Dendritic cell treated with granulocyte-macrophage colony-stimulating factor and Interleukin-4, amounts not matched to agents 40 ng/mL and 50 ng/mL, for 4 days (primary cell): ENCODE data around the gene FAM89B.

Source experiments
- H3K27ac Mint-ChIP-seq: one replicate; pipeline ENCODE4 v1.8.0; 2022; ENCODE audit warnings: mild to moderate bottlenecking, mixed read lengths
- H3K27me3 Mint-ChIP-seq: one replicate; pipeline ENCODE4 v1.8.0; 2022; ENCODE audit warnings: mild to moderate bottlenecking, mixed read lengths
- H3K36me3 Mint-ChIP-seq: one replicate; pipeline ENCODE4 v1.8.0; 2022; ENCODE audit warnings: low read depth, mixed read lengths
- H3K4me1 Mint-ChIP-seq: one replicate; pipeline ENCODE4 v1.8.0; 2022; ENCODE audit warnings: low read depth, mixed read lengths
- H3K4me3 Mint-ChIP-seq: one replicate; pipeline ENCODE4 v1.8.0; 2022; ENCODE audit warnings: mild to moderate bottlenecking, moderate library complexity, mixed read lengths
- H3K9me3 Mint-ChIP-seq: one replicate; pipeline ENCODE4 v1.8.0; 2022; ENCODE audit warnings: mixed read lengths
- intact Hi-C: fragments of 100-400 bp; cut with micrococcal nuclease; formaldehyde crosslinking; loops from one replicate; pipeline ENCODE4 v1.15.0; 2022

The FAM89B gene

GRCh38 chr11:65535102-65535501 is 37.2 kb upstream of the FAM89B start:
- Mint-ChIP-seq H3K4me1 (peaks cover 24% of the 10 kb centered on the region), H3K9me3 (no peaks in the 10 kb centered on the region), H3K36me3 (peaks cover 93% of the 10 kb centered on the region), H3K27me3 (no peaks in the 10 kb centered on the region), H3K27ac (no peak overlapping the region), H3K4me3 (no peak overlapping the region)
- intact Hi-C loops, result no loop called here

GRCh38 chr11:65536412-65537295 is 35.7 kb upstream of the FAM89B start:
- H3K4me3 Mint-ChIP-seq, result no peak overlapping the region
- H3K4me1 Mint-ChIP-seq, result peaks cover 31% of the 10 kb centered on the region
- H3K36me3 Mint-ChIP-seq, result peaks cover 78% of the 10 kb centered on the region
- H3K27ac Mint-ChIP-seq, result no peak overlapping the region
- intact Hi-C loops, result no loop called here
- H3K9me3 Mint-ChIP-seq, result no peaks in the 10 kb centered on the region
- no peaks in the 10 kb centered on the region for H3K27me3 Mint-ChIP-seq

- Mint-ChIP-seq H3K27ac (no peak overlapping the region), H3K4me3 (no peak overlapping the region), H3K36me3 (peaks cover 72% of the 10 kb centered on the region)
These were observed 35.1 kb upstream of the FAM89B start for GRCh38 chr11:65537296-65537597.

GRCh38 chr11:65537620-65538231 is 34.6 kb upstream of the FAM89B start:
- H3K27me3 Mint-ChIP-seq, result no peaks in the 10 kb centered on the region
- H3K4me1 Mint-ChIP-seq, result peaks cover 41% of the 10 kb centered on the region
- intact Hi-C loops, result no loop called here
- H3K4me3 Mint-ChIP-seq, result no peak overlapping the region
- peaks cover 67% of the 10 kb centered on the region for H3K36me3 Mint-ChIP-seq
- H3K9me3 Mint-ChIP-seq, result no peaks in the 10 kb centered on the region
- H3K27ac Mint-ChIP-seq, result no peak overlapping the region

More at GRCh38 chr11:65537296-65537597, 35.1 kb upstream of the FAM89B start:
- Mint-ChIP-seq H3K9me3 (no peaks in the 10 kb centered on the region), H3K4me1 (peaks cover 37% of the 10 kb centered on the region), H3K27me3 (no peaks in the 10 kb centered on the region)
- intact Hi-C loops, result no loop called here

- peaks cover 44% of the 10 kb centered on the region for H3K4me1 Mint-ChIP-seq
- H3K4me3 Mint-ChIP-seq, result peak overlapping the region; percentile 9
- no peaks in the 10 kb centered on the region for H3K9me3 Mint-ChIP-seq
- H3K27ac Mint-ChIP-seq, result no peak overlapping the region
- H3K36me3 Mint-ChIP-seq, result peaks cover 61% of the 10 kb centered on the region
- intact Hi-C loops, result no loop called here
- H3K27me3 Mint-ChIP-seq, result no peaks in the 10 kb centered on the region
These were observed 34.0 kb upstream of the FAM89B start for GRCh38 chr11:65538232-65538914.

- intact Hi-C loops, result no loop called here
- H3K4me3 Mint-ChIP-seq, result peak overlapping the region; percentile 75
- no peaks in the 10 kb centered on the region for H3K27me3 Mint-ChIP-seq
- peak overlapping the region; percentile 89 for H3K27ac Mint-ChIP-seq
- no peaks in the 10 kb centered on the region for H3K9me3 Mint-ChIP-seq
- peaks cover 48% of the 10 kb centered on the region for H3K4me1 Mint-ChIP-seq
- peaks cover 53% of the 10 kb centered on the region for H3K36me3 Mint-ChIP-seq
These were observed 33.2 kb upstream of the FAM89B start for GRCh38 chr11:65538915-65539743.

- H3K4me1 Mint-ChIP-seq, result peaks cover 55% of the 10 kb centered on the region
- H3K9me3 Mint-ChIP-seq, result no peaks in the 10 kb centered on the region
- H3K4me3 Mint-ChIP-seq, result peak overlapping the region; percentile 75
- H3K27ac Mint-ChIP-seq, result peak overlapping the region; percentile 89
- intact Hi-C loops, result loop anchor here (1.0 kb wide), 3 partner anchors 30 to 74 kb away; partner anchors contain the start of genes MAP3K11 and ZNRD2
- no peaks in the 10 kb centered on the region for H3K27me3 Mint-ChIP-seq
- H3K36me3 Mint-ChIP-seq, result peaks cover 46% of the 10 kb centered on the region
These were observed 32.5 kb upstream of the FAM89B start for GRCh38 chr11:65539744-65540289.

GRCh38 chr11:65540290-65541092 is 31.8 kb upstream of the FAM89B start:
- intact Hi-C loops, result loop anchor here (1.0 kb wide), 3 partner anchors 30 to 74 kb away; partner anchors contain the start of genes MAP3K11 and ZNRD2

GRCh38 chr11:65541093-65541982 is 31.0 kb upstream of the FAM89B start:
- Mint-ChIP-seq H3K4me3 (peak overlapping the region; percentile 75), H3K4me1 (peaks cover 63% of the 10 kb centered on the region), H3K36me3 (peaks cover 31% of the 10 kb centered on the region), H3K27ac (peak overlapping the region; percentile 89), H3K27me3 (peaks cover 12% of the 10 kb centered on the region), H3K9me3 (no peaks in the 10 kb centered on the region)
- intact Hi-C loops, result no loop called here

More at GRCh38 chr11:65540290-65541092, 31.8 kb upstream of the FAM89B start:
- Mint-ChIP-seq H3K9me3 (no peaks in the 10 kb centered on the region), H3K27ac (peak overlapping the region; percentile 89), H3K27me3 (peaks cover 6% of the 10 kb centered on the region), H3K36me3 (peaks cover 39% of the 10 kb centered on the region), H3K4me3 (peak overlapping the region; percentile 75), H3K4me1 (peaks cover 62% of the 10 kb centered on the region)

GRCh38 chr11:65542738-65543390 is 29.5 kb upstream of the FAM89B start:
- Mint-ChIP-seq H3K27ac (no peak overlapping the region), H3K4me3 (no peak overlapping the region), H3K36me3 (peaks cover 16% of the 10 kb centered on the region), H3K4me1 (peaks cover 63% of the 10 kb centered on the region), H3K27me3 (peaks cover 16% of the 10 kb centered on the region), H3K9me3 (no peaks in the 10 kb centered on the region)
- intact Hi-C loops, result no loop called here

GRCh38 chr11:65545853-65546216 is 26.5 kb upstream of the FAM89B start:
- no peaks in the 10 kb centered on the region for H3K9me3 Mint-ChIP-seq
- H3K4me3 Mint-ChIP-seq, result peak overlapping the region; percentile 65
- H3K4me1 Mint-ChIP-seq, result peaks cover 72% of the 10 kb centered on the region
- peak overlapping the region; percentile 38 for H3K27ac Mint-ChIP-seq
- intact Hi-C loops, result loop anchor here (2.0 kb wide), 1 partner anchor 23 kb away; no protein-coding TSS in a partner anchor
- H3K36me3 Mint-ChIP-seq, result no peaks in the 10 kb centered on the region
- H3K27me3 Mint-ChIP-seq, result peaks cover 23% of the 10 kb centered on the region
